ENCODE data around the gene PKMYT1. TPM values are rescaled to one million over a fixed set of nuclear protein-coding genes. Genes with fewer than 3 reads are reported as not detected.
"Not testable (repeated sequence)": the region's sequence is repeated elsewhere in the genome, so short reads cannot be mapped to it uniquely, and the experiment has no call there.

The PKMYT1 gene
- total and polyA plus RNA-seq, 3 donors from 2014 or later, result 76.4 to 146 (median 119) TPM

- intact Hi-C loops (cut with DNase I; ENCODE audit: low total_unique reads), result no loop called here
- 93 to 94% methylated on average over 15 of the region's 15 CpGs for WGBS, 2 donors
Observed at GRCh38 chr16:2934450-2934849, 45.8 kb downstream of the PKMYT1 start.

GRCh38 chr16:2933701-2934100 lies 46.5 kb downstream of the PKMYT1 start:
- 80 to 89% methylated on average over 2 to 22 of the region's 22 CpGs for WGBS, 2 donors
- no peak overlapping the region for H3K4me3 ChIP-seq
- H3K27me3 ChIP-seq, result no peaks in the 10 kb centered on the region
- H3K9me3 ChIP-seq, result no peaks in the 10 kb centered on the region
- H3K4me1 ChIP-seq, result no peaks in the 10 kb centered on the region
- intact Hi-C loops (cut with DNase I; ENCODE audit: low total_unique reads), result no loop called here
- H3K27ac ChIP-seq, result no peak overlapping the region
- TF ChIP-seq POLR2A (IDR thresholded peaks at IDR 0.05) (no peak), CTCF (IDR thresholded peaks at IDR 0.05) (no peak)
- DNase-seq, result no peak
- H3K36me3 ChIP-seq (ENCODE audit: low read depth, missing control alignments), result no peaks in the 10 kb centered on the region

More at GRCh38 chr16:2934450-2934849, 45.8 kb downstream of the PKMYT1 start:
- TF ChIP-seq CTCF (IDR thresholded peaks at IDR 0.05), result no peak
- no peak for TF ChIP-seq POLR2A (IDR thresholded peaks at IDR 0.05)
- no peaks in the 10 kb centered on the region for H3K9me3 ChIP-seq
- H3K4me1 ChIP-seq, result no peaks in the 10 kb centered on the region
- H3K27ac ChIP-seq, result no peak overlapping the region
- no peaks in the 10 kb centered on the region for H3K27me3 ChIP-seq
- no peak for DNase-seq
- H3K36me3 ChIP-seq (ENCODE audit: low read depth, missing control alignments), result no peaks in the 10 kb centered on the region
- H3K4me3 ChIP-seq, result no peak overlapping the region

GRCh38 chr16:2933136-2933535 lies 47.1 kb downstream of the PKMYT1 start:
- TF ChIP-seq CTCF (IDR thresholded peaks at IDR 0.05), result no peak
- TF ChIP-seq POLR2A (IDR thresholded peaks at IDR 0.05), result no peak
- Histone ChIP-seq H3K4me3 (no peak overlapping the region), H3K27me3 (no peaks in the 10 kb centered on the region), H3K36me3 (ENCODE audit: low read depth, missing control alignments) (no peaks in the 10 kb centered on the region), H3K9me3 (no peaks in the 10 kb centered on the region), H3K27ac (no peak overlapping the region), H3K4me1 (no peaks in the 10 kb centered on the region)
- 92% methylated on average over 30 of the region's 30 CpGs; no CpG with 5 or more reads in 1 of the 2 donors for whole genome bisulfite sequencing, 2 donors
- intact Hi-C loops (cut with DNase I; ENCODE audit: low total_unique reads), result no loop called here
- no peak for DNase-seq

- WGBS, 2 donors, result 86 to 88% methylated on average over 12 to 13 of the region's 13 CpGs
- H3K27me3 ChIP-seq; H3K27ac ChIP-seq; H3K4me3 ChIP-seq; H3K9me3 ChIP-seq; DNase-seq; H3K36me3 ChIP-seq (ENCODE audit: low read depth, missing control alignments); intact Hi-C loops (cut with DNase I; ENCODE audit: low total_unique reads); H3K4me1 ChIP-seq: not testable (repeated sequence)
Observed at GRCh38 chr16:2931231-2931914, 48.9 kb downstream of the PKMYT1 start.

- TF ChIP-seq POLR2A (IDR thresholded peaks at IDR 0.05) (no peak), CTCF (IDR thresholded peaks at IDR 0.05) (no peak)
- H3K9me3 ChIP-seq, result no peaks in the 10 kb centered on the region
- 92 to 96% methylated on average over 10 to 15 of the region's 15 CpGs for WGBS, 2 donors
- no peak for DNase-seq
- no peak overlapping the region for H3K27ac ChIP-seq
- H3K36me3 ChIP-seq (ENCODE audit: low read depth, missing control alignments), result no peaks in the 10 kb centered on the region
- intact Hi-C loops (cut with DNase I; ENCODE audit: low total_unique reads), result no loop called here
- no peak overlapping the region for H3K4me3 ChIP-seq
- H3K4me1 ChIP-seq, result peaks cover 9% of the 10 kb centered on the region
- no peaks in the 10 kb centered on the region for H3K27me3 ChIP-seq
Observed at GRCh38 chr16:2930236-2930635, 50.0 kb downstream of the PKMYT1 start.

All from testis (tissue), 3 donors.